ENCODE measurements around the gene ZFYVE19. TPM values are rescaled to one million over a fixed set of nuclear protein-coding genes. Genes with fewer than 3 reads are reported as not detected.

The ZFYVE19 gene
- total RNA-seq, 1 experiment from 2014 or later = 39.5 TPM

DNA sequence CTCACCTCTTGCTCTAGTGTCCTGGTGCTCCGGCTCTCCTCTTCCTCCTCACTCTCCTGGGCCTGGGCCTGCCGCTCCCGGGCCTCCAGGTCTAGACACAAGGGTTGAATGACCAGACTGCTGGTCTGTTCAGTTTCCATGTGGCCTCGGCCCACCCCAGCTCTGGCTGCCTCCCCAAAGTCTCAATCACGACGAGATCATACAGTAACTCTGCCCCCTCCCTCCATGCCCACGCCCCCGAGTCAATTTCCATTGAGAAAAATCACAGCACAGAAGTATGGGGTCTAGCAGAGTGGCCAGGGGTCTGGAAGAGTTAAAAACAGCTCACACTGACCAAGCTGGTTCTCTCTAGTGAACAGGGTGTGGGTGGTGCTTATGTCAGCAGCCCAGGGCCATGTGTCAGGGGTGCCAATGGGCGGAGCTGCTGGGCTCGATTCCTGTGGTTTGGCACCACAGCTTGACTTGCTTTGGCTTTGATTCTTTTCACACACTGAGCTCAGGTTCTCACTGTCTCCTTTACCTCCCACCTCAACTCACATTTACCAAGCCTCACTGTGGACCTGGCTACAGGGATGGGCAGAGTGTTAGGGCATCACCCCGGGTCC lies 30.2 kb upstream of the ZFYVE19 start:
- no peak for DNase-seq (ENCODE audit: low read depth, low spot score)
- TF ChIP-seq POLR2AphosphoS5 (IDR thresholded peaks at IDR 0.05; ENCODE audit: low read depth, low read length) (no peak), TCF7L2 (IDR thresholded peaks at IDR 0.05; ENCODE audit: low read depth, low read length) (no peak), SIN3A (IDR thresholded peaks at IDR 0.05; ENCODE audit: borderline replicate concordance, insufficient read depth, low read depth, low read length) (no peak), REST (IDR thresholded peaks at IDR 0.05; ENCODE audit: insufficient read depth in 1 of 2, low read depth in 2 of 2, low read length in 1 of 2) (no peak)
- TF ChIP-seq, protein P1, sequence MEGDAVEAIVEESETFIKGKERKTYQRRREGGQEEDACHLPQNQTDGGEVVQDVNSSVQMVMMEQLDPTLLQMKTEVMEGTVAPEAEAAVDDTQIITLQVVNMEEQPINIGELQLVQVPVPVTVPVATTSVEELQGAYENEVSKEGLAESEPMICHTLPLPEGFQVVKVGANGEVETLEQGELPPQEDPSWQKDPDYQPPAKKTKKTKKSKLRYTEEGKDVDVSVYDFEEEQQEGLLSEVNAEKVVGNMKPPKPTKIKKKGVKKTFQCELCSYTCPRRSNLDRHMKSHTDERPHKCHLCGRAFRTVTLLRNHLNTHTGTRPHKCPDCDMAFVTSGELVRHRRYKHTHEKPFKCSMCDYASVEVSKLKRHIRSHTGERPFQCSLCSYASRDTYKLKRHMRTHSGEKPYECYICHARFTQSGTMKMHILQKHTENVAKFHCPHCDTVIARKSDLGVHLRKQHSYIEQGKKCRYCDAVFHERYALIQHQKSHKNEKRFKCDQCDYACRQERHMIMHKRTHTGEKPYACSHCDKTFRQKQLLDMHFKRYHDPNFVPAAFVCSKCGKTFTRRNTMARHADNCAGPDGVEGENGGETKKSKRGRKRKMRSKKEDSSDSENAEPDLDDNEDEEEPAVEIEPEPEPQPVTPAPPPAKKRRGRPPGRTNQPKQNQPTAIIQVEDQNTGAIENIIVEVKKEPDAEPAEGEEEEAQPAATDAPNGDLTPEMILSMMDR (IDR thresholded peaks at IDR 0.05) = no peak
- Histone ChIP-seq H3K9me3 (ENCODE audit: control insufficient read depth, insufficient read depth, low read depth, low read length) (no peaks in the 10 kb centered on the region), H3K27me3 (ENCODE audit: control insufficient read depth, insufficient read depth, low read length) (no peaks in the 10 kb centered on the region), H3K36me3 (ENCODE audit: control insufficient read depth, insufficient read depth, low read length) (no peaks in the 10 kb centered on the region; the same call in 1 of the 2 replicates), H3K4me1 (ENCODE audit: control insufficient read depth, insufficient read depth, low read length) (no peaks in the 10 kb centered on the region), H3K27ac (ENCODE audit: low read length) (no peak overlapping the region), H3K4me3 (ENCODE audit: low read depth in 2 of 2, low read length in 2 of 2) (no peak overlapping the region)
- no peak for ATAC-seq
- POLR2A ChIA-PET = no interaction called here
- BruUV-seq (replicated peaks) = no TSS peak
- intact Hi-C loops (cut with micrococcal nuclease; ENCODE audit: unreplicated experiment) (no loop called here), in situ Hi-C loops (cut with HindIII; ENCODE audit: low pct_unique_long_range_greater_than_20kb, low sequenced_read_pairs) (loop anchor here (25.0 kb wide), 1 partner anchor 139 kb away; no protein-coding TSS in a partner anchor)
- CTCF ChIA-PET = interaction anchor here (0.6 kb wide), 1 partner anchor 115 kb away, joined by 3 read pairs; no protein-coding TSS in a partner anchor

- Histone ChIP-seq H3K9me3 (ENCODE audit: control insufficient read depth, insufficient read depth, low read depth, low read length) (no peaks in the 10 kb centered on the region), H3K36me3 (ENCODE audit: control insufficient read depth, insufficient read depth, low read length) (no peaks in the 10 kb centered on the region; the same call in 1 of the 2 replicates), H3K4me3 (ENCODE audit: low read depth in 2 of 2, low read length in 2 of 2) (no peak overlapping the region), H3K27ac (ENCODE audit: low read length) (no peak overlapping the region), H3K4me1 (ENCODE audit: control insufficient read depth, insufficient read depth, low read length) (peaks cover 5% of the 10 kb centered on the region; the same call in 1 of the 2 replicates), H3K27me3 (ENCODE audit: control insufficient read depth, insufficient read depth, low read length) (no peaks in the 10 kb centered on the region)
- in situ Hi-C loops (cut with HindIII; ENCODE audit: low pct_unique_long_range_greater_than_20kb, low sequenced_read_pairs) (loop anchor here (25.0 kb wide), 1 partner anchor 145 kb away; no protein-coding TSS in a partner anchor), intact Hi-C loops (cut with micrococcal nuclease; ENCODE audit: unreplicated experiment) (loop anchor here (10.0 kb wide), 1 partner anchor 108 kb away; no protein-coding TSS in a partner anchor)
- POLR2A ChIA-PET = no interaction called here
- no peak for TF ChIP-seq SIN3A (IDR thresholded peaks at IDR 0.05; ENCODE audit: borderline replicate concordance, insufficient read depth, low read depth, low read length)
- TF ChIP-seq REST (IDR thresholded peaks at IDR 0.05; ENCODE audit: insufficient read depth in 1 of 2, low read depth in 2 of 2, low read length in 1 of 2) = peak in 1 of 2 experiments; percentile 40; a peak in 1 of 4 replicates
- TF ChIP-seq, protein P1 (IDR thresholded peaks at IDR 0.05) = peak; percentile 87; the same call in 1 of the 2 replicates
- ATAC-seq (peak; percentile 99), DNase-seq (ENCODE audit: low read depth, low spot score) (peak; percentile 35)
- BruUV-seq (replicated peaks) = no TSS peak
- CTCF ChIA-PET = interaction anchor here (0.5 to 1.5 kb wide), 6 partner anchors 17 to 391 kb away, joined by 4 to 5 read pairs (median 4); partner anchors contain the start of genes DNAJC17 and ZFYVE19
Measured at GRCh38 chr15:40782609-40783227, 24.2 kb upstream of the ZFYVE19 start.

Data from Panc1 (cell line).